T-helper 2 cell treated with Interferon-gamma antibody and Interleukin-4, amounts not matched to agents 5 μg/mL and 100 μg/mL, for 36 hours (primary cell): ENCODE data around the gene AADAT.
A peak's percentile ranks its signal among the peaks of the same experiment; 100 is the strongest.
"Not testable (repeated sequence)": the region's sequence is repeated elsewhere in the genome, so short reads cannot be mapped to it uniquely, and the experiment has no call there.

Experiments used
- DNase-seq: peaks from one replicate; pipeline ENCODE4 v3.0.0; 2021; ENCODE audit warnings: low spot score
- H3K27ac Mint-ChIP-seq: one replicate; pipeline ENCODE4 v1.8.0; 2021; ENCODE audit warnings: mild to moderate bottlenecking, mixed read lengths
- H3K27me3 Mint-ChIP-seq: one replicate; pipeline ENCODE4 v1.8.0; 2021; ENCODE audit warnings: low read depth, mixed read lengths
- H3K36me3 Mint-ChIP-seq: one replicate; pipeline ENCODE4 v1.8.0; 2021; ENCODE audit warnings: low read depth, mixed read lengths
- H3K4me1 Mint-ChIP-seq: one replicate; pipeline ENCODE4 v1.8.0; 2021; ENCODE audit warnings: low read depth, mixed read lengths
- H3K4me3 Mint-ChIP-seq: one replicate; pipeline ENCODE4 v1.8.0; 2022; ENCODE audit warnings: mild to moderate bottlenecking, moderate library complexity, mixed read lengths
- H3K9me3 Mint-ChIP-seq: one replicate; pipeline ENCODE4 v1.8.0; 2021; ENCODE audit warnings: mixed read lengths

AADAT gene

GRCh38 chr4:170089668-170090351 lies at the start of gene AADAT:
Gene AADAT, minus strand, starts transcription at chr4:170089956. Its CDS starts 266 bp downstream, at chr4:170089690.
- Mint-ChIP-seq H3K27me3 (peaks cover 34% of the 10 kb centered on the region), H3K36me3 (no peaks in the 10 kb centered on the region), H3K9me3 (no peaks in the 10 kb centered on the region), H3K4me3 (peak within 1 kb of the TSS; percentile 50), H3K4me1 (peaks cover 4% of the 10 kb centered on the region), H3K27ac (no peak within 1 kb of the TSS)
- no peak for DNase-seq

GRCh38 chr4:170138580-170139194 lies 48.9 kb upstream of the AADAT start:
- H3K27me3 Mint-ChIP-seq: no peaks in the 10 kb centered on the region
- no peaks in the 10 kb centered on the region for H3K36me3 Mint-ChIP-seq
- no peak overlapping the region for H3K27ac Mint-ChIP-seq
- peaks cover 4% of the 10 kb centered on the region for H3K4me1 Mint-ChIP-seq
- H3K4me3 Mint-ChIP-seq: no peak overlapping the region
- DNase-seq: peak; percentile 36
- no peaks in the 10 kb centered on the region for H3K9me3 Mint-ChIP-seq

- H3K4me3 Mint-ChIP-seq: no peak overlapping the region
- peaks cover 5% of the 10 kb centered on the region for H3K9me3 Mint-ChIP-seq
- H3K4me1 Mint-ChIP-seq: peaks cover 4% of the 10 kb centered on the region
- no peak overlapping the region for H3K27ac Mint-ChIP-seq
- DNase-seq: no peak
- no peaks in the 10 kb centered on the region for H3K36me3 Mint-ChIP-seq
- no peaks in the 10 kb centered on the region for H3K27me3 Mint-ChIP-seq
Measured at GRCh38 chr4:170137927-170138326, 48.2 kb upstream of the AADAT start.

DNA sequence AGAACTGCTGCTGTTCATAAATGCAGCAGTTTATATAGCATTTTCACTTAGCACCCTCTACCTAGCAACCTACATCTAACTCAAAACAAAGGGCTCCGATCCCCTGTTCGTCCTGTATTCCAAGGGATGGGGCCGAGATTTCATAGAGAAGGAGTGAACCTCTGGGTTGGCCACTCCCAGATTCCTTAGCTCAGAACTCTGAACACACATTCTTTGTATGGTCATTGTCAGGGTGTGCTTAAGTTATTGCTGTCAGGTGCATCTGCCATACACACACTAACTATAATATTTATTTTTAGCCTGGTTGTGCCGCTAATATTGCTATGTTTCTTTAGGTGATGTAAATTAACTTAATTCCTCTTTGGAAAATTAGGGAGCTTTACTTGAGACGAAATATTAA lies 47.7 kb upstream of the AADAT start:
- DNase-seq: no peak
- Mint-ChIP-seq H3K36me3 (no peaks in the 10 kb centered on the region), H3K4me3 (no peak overlapping the region), H3K27me3 (no peaks in the 10 kb centered on the region), H3K4me1 (peaks cover 4% of the 10 kb centered on the region), H3K27ac (no peak overlapping the region), H3K9me3 (peaks cover 5% of the 10 kb centered on the region)

DNA sequence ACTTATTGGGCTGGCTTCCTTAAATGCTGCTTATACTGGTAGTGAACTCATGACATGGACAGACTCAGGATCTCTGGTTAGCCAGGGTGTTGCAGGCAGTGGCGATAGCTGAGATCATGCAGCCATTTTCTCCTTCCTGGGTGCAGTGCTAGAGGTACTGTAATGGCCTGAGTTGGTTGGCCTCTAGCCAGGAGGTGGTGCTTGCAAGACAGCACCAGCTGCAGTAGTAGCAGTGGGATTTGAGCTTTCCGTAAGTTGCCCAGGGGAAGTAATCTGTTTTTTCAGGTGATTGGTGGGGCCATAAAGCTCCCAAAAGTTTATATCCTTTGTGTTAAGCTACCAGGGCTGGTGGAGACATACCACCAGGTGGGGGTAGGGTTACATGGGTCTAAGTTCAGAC lies 45.1 kb upstream of the AADAT start:
- DNase-seq: no peak
- peaks cover 4% of the 10 kb centered on the region for H3K4me1 Mint-ChIP-seq
- H3K27ac Mint-ChIP-seq: no peak overlapping the region
- H3K27me3 Mint-ChIP-seq: no peaks in the 10 kb centered on the region
- H3K9me3 Mint-ChIP-seq: peaks cover 5% of the 10 kb centered on the region
- H3K4me3 Mint-ChIP-seq: no peak overlapping the region
- no peaks in the 10 kb centered on the region for H3K36me3 Mint-ChIP-seq

GRCh38 chr4:170128219-170128804 lies 38.6 kb upstream of the AADAT start:
- H3K27me3 Mint-ChIP-seq: no peaks in the 10 kb centered on the region
- no peaks in the 10 kb centered on the region for H3K36me3 Mint-ChIP-seq
- H3K4me3 Mint-ChIP-seq: no peak overlapping the region
- no peak for DNase-seq
- H3K27ac Mint-ChIP-seq: no peak overlapping the region
- H3K9me3 Mint-ChIP-seq: peaks cover 3% of the 10 kb centered on the region
- no peaks in the 10 kb centered on the region for H3K4me1 Mint-ChIP-seq

GRCh38 chr4:170127758-170128157 lies 38.0 kb upstream of the AADAT start:
- H3K4me1 Mint-ChIP-seq: no peaks in the 10 kb centered on the region
- no peak for DNase-seq
- no peaks in the 10 kb centered on the region for H3K36me3 Mint-ChIP-seq

GRCh38 chr4:170124406-170124805 lies 34.6 kb upstream of the AADAT start:
- Mint-ChIP-seq H3K4me3 (no peak overlapping the region), H3K9me3 (no peaks in the 10 kb centered on the region), H3K27me3 (no peaks in the 10 kb centered on the region), H3K4me1 (no peaks in the 10 kb centered on the region), H3K27ac (no peak overlapping the region), H3K36me3 (no peaks in the 10 kb centered on the region)
- DNase-seq: no peak

More at GRCh38 chr4:170127758-170128157, 38.0 kb upstream of the AADAT start:
- no peaks in the 10 kb centered on the region for H3K9me3 Mint-ChIP-seq
- no peak overlapping the region for H3K4me3 Mint-ChIP-seq
- H3K27ac Mint-ChIP-seq: no peak overlapping the region
- H3K27me3 Mint-ChIP-seq: no peaks in the 10 kb centered on the region

DNA sequence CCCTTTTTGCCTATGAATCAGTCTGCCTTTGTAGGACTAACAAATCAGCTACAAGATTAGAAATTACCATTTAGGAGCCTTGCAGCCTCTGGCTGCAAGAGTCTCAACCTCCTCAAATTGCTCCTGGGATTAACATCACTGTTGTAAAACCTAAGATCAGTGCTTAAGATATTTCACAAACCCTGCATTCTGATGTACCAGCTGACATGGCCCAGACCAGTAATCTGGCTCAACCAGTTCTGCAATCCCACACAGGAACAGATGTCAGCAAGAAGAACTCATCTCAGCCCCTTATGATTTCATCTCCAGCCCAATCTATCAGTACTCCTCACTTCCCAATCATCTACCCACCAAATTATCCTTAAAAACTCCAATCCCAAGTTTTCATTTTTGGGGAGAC lies 32.5 kb upstream of the AADAT start:
- DNase-seq: no peak
- H3K27ac Mint-ChIP-seq: no peak overlapping the region
- H3K36me3 Mint-ChIP-seq: no peaks in the 10 kb centered on the region
- no peaks in the 10 kb centered on the region for H3K9me3 Mint-ChIP-seq
- H3K27me3 Mint-ChIP-seq: no peaks in the 10 kb centered on the region
- H3K4me3 Mint-ChIP-seq: no peak overlapping the region
- no peaks in the 10 kb centered on the region for H3K4me1 Mint-ChIP-seq

DNA sequence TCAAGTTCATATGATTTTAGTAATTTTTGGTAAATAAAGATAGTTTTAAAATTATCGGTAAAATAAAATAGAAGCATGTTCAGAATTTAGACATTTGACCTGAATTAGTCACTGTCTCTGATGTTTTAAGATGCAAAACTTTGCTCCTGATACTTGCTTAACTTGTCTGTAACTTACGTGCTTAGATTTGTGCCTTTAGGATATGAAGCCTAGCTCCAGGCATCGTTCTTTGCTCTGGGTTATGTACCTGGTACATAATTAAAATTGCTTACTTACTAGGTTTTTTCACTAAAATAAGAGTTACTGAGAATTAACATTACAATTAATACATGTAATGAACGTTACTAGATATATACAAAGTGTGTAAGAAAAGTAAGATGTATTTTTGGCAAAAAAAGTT lies 24.9 kb upstream of the AADAT start:
- H3K9me3 Mint-ChIP-seq: no peaks in the 10 kb centered on the region
- DNase-seq: no peak
- no peak overlapping the region for H3K27ac Mint-ChIP-seq
- H3K4me3 Mint-ChIP-seq: no peak overlapping the region
- no peaks in the 10 kb centered on the region for H3K36me3 Mint-ChIP-seq
- no peaks in the 10 kb centered on the region for H3K4me1 Mint-ChIP-seq
- H3K27me3 Mint-ChIP-seq: peaks cover 2% of the 10 kb centered on the region

DNA sequence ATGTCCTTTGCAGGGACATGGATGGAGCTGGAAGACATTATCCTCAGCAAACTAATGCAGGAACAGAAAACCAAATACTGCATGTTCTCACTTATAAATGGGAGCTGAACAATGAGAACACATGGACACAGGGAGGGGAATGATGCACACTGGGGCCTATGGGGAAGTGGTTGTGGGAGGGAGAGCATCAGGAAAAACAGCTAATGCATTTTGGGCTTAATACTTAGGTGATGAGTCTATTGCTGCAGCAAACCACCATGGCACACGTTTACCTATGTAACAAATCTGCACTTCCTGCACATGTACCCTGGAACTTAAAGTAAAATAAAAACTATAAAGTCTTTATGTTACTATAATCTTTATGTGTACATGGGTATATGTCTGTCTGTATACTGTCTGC lies 24.4 kb upstream of the AADAT start:
- H3K27ac Mint-ChIP-seq, H3K4me3 Mint-ChIP-seq, H3K27me3 Mint-ChIP-seq, H3K4me1 Mint-ChIP-seq, H3K9me3 Mint-ChIP-seq, DNase-seq, H3K36me3 Mint-ChIP-seq: not testable (repeated sequence)

GRCh38 chr4:170111546-170111945 lies 21.8 kb upstream of the AADAT start:
- peaks cover 2% of the 10 kb centered on the region for H3K27me3 Mint-ChIP-seq
- H3K4me1 Mint-ChIP-seq: no peaks in the 10 kb centered on the region
- no peaks in the 10 kb centered on the region for H3K36me3 Mint-ChIP-seq
- no peak overlapping the region for H3K4me3 Mint-ChIP-seq
- H3K9me3 Mint-ChIP-seq: no peaks in the 10 kb centered on the region
- DNase-seq: no peak
- no peak overlapping the region for H3K27ac Mint-ChIP-seq

DNA sequence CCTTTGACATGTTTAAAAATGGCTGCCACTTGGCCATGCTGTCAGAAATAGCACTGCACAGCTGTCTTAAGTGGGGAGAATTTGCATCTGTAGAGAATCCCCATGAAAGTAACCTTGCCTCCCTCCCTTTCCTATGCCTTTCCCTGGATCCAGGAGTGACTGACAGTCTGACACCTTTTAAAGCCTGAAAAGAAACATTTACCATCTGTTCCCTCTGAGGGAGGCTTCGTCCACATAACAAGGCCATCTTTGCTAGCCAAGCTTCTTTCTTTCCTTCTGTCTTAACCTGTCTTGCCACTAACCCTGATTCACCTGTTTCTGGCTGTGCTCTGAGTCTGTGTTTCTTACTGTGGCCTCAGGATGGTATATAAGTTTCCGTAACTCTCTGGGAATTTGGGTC lies 21.3 kb upstream of the AADAT start:
- no peak overlapping the region for H3K4me3 Mint-ChIP-seq
- no peaks in the 10 kb centered on the region for H3K9me3 Mint-ChIP-seq
- no peaks in the 10 kb centered on the region for H3K36me3 Mint-ChIP-seq
- no peak overlapping the region for H3K27ac Mint-ChIP-seq
- peaks cover 2% of the 10 kb centered on the region for H3K27me3 Mint-ChIP-seq
- H3K4me1 Mint-ChIP-seq: no peaks in the 10 kb centered on the region
- no peak for DNase-seq

DNA sequence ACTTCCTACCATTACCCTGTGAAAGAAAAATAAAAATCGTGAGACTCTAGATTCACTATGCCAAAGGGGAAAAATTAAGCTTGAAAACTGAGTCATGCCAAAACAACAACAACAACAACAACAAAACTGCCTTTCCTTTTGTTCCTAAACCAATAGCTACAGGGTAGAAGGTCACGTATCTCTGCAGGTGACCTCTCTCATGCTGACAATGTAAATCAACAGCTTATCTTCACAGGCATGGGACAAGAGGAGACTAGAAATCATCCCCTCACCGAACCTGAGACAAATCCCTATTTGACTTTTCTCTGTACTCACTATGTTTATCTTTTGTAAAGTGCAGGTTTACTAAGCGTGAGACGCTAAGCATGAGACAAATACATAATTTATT lies 20.5 kb upstream of the AADAT start:
- H3K4me3 Mint-ChIP-seq: no peak overlapping the region
- H3K27ac Mint-ChIP-seq: no peak overlapping the region
- no peaks in the 10 kb centered on the region for H3K36me3 Mint-ChIP-seq
- no peaks in the 10 kb centered on the region for H3K9me3 Mint-ChIP-seq
- no peak for DNase-seq
- H3K4me1 Mint-ChIP-seq: no peaks in the 10 kb centered on the region
- H3K27me3 Mint-ChIP-seq: peaks cover 2% of the 10 kb centered on the region
